Mammary epithelial cell (primary cell): Measurements from ENCODE around the gene C17orf114.

Experiments used
- EZH2 ChIP-seq: IDR thresholded peaks from 2 replicates; pipeline ENCODE4 v1.6.1; 2012; ENCODE audit warnings: low read length, inconsistent platforms, borderline replicate concordance
- TF ChIP-seq, protein P1 (sequence below), 2 donors: IDR thresholded peaks in 1 of 2; conservative IDR thresholded peaks in 1 of 2; 2 replicates each; pipeline ENCODE4 v1.5.1; 2011 to 2012; ENCODE audit warnings: inconsistent platforms in 2 of 2, low read length in 2 of 2, mild to moderate bottlenecking in 2 of 2, control low read depth in 1 of 2, low read depth in 1 of 2; ENCODE audit not compliant: insufficient read depth in 1 of 2; ENCODE audit errors: extremely low read depth in 1 of 2

GRCh38 chr17:4837471-4838308 lies 35.6 kb upstream of the C17orf114 start:
- TF ChIP-seq, protein P1, sequence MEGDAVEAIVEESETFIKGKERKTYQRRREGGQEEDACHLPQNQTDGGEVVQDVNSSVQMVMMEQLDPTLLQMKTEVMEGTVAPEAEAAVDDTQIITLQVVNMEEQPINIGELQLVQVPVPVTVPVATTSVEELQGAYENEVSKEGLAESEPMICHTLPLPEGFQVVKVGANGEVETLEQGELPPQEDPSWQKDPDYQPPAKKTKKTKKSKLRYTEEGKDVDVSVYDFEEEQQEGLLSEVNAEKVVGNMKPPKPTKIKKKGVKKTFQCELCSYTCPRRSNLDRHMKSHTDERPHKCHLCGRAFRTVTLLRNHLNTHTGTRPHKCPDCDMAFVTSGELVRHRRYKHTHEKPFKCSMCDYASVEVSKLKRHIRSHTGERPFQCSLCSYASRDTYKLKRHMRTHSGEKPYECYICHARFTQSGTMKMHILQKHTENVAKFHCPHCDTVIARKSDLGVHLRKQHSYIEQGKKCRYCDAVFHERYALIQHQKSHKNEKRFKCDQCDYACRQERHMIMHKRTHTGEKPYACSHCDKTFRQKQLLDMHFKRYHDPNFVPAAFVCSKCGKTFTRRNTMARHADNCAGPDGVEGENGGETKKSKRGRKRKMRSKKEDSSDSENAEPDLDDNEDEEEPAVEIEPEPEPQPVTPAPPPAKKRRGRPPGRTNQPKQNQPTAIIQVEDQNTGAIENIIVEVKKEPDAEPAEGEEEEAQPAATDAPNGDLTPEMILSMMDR (conservative IDR thresholded peaks at IDR 0.05 in 1 of 2, IDR thresholded peaks at IDR 0.05 in 1 of 2; ENCODE audit: extremely low read depth in 1 of 2, insufficient read depth in 1 of 2, low read depth in 1 of 2, low read length in 2 of 2): no peak
- TF ChIP-seq EZH2: no peak
